Adrenal gland (tissue), 5 donors: Measurements from ENCODE around the gene XDH.

Experiments
- POLR2A ChIP-seq, 2 donors: fragments of 450-650 bp; IDR thresholded peaks; one replicate each; pipeline ENCODE4 v1.6.1; 2017; ENCODE audit warnings: antibody characterized with exemption in 2 of 2, mild to moderate bottlenecking in 2 of 2, moderate library complexity in 1 of 2
- TF ChIP-seq, protein P1 (sequence below), 6 experiments: fragments of 450-650 bp in 4 of 6; fragments of 200-600 bp in 2 of 6; sonication (generic) in 1 of 6; IDR thresholded peaks; 1 replicate in 5 of 6; 2 replicates in 1 of 6; pipeline versions ENCODE4 v1.5.1 to v1.8.0; 2016 to 2021; ENCODE audit warnings: antibody characterized with exemption in 6 of 6, mild to moderate bottlenecking in 2 of 6, moderate library complexity in 1 of 6
- donor health status: DM: no; HTN: no; CAD: no.

DNA sequence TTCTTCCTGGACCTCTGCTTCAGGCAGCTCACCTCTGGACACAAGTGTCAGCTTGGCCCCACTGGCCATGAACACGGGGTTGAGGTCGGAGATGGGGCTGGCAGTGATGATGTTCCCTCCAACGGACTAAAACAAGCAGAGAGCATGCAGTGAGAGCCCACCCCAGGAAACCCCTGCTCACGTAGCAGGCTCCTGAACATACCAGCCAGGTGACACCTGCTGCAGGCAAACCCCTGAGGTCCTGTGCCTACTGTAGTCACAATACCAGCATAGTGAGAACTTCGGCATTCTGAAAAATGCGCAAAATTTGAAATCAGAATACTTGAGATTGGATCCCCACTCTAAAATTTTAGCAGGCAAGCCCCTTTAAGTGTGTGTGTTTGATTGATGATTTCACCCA lies 32.9 kb downstream of the XDH start:
- TF ChIP-seq, protein P1, sequence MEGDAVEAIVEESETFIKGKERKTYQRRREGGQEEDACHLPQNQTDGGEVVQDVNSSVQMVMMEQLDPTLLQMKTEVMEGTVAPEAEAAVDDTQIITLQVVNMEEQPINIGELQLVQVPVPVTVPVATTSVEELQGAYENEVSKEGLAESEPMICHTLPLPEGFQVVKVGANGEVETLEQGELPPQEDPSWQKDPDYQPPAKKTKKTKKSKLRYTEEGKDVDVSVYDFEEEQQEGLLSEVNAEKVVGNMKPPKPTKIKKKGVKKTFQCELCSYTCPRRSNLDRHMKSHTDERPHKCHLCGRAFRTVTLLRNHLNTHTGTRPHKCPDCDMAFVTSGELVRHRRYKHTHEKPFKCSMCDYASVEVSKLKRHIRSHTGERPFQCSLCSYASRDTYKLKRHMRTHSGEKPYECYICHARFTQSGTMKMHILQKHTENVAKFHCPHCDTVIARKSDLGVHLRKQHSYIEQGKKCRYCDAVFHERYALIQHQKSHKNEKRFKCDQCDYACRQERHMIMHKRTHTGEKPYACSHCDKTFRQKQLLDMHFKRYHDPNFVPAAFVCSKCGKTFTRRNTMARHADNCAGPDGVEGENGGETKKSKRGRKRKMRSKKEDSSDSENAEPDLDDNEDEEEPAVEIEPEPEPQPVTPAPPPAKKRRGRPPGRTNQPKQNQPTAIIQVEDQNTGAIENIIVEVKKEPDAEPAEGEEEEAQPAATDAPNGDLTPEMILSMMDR (IDR thresholded peaks at IDR 0.05), result no peak
- no peak for TF ChIP-seq POLR2A (IDR thresholded peaks at IDR 0.05)
